PC-9 (cell line): Measurements from ENCODE around the gene TMEM92. TPM values are rescaled to one million over a fixed set of nuclear protein-coding genes. Genes with fewer than 3 reads are reported as not detected.

Experiments used
- BruUV-seq: library from RNA; stranded (reverse); fragments of 400-500 nt; replicated peaks from 2 replicates; lab custom pipeline; 2021; lab: Mats Ljungman, UMichigan
- CTCF ChIA-PET: fragments of 300-600 bp; sonication (Branson Sonifier 250); formaldehyde crosslinking; loops from one replicate; lab custom pipeline; 2022; ENCODE audit warnings: antibody characterized with exemption; lab: Charles Lee
- POLR2A ChIA-PET: fragments of 300-600 bp; sonication (Branson Sonifier 250); formaldehyde crosslinking; loops from one replicate; lab custom pipeline; 2022; ENCODE audit warnings: antibody characterized with exemption; ENCODE audit not compliant: unreplicated experiment; lab: Charles Lee
- DNase-seq, 2 experiments: peaks; one replicate each; pipeline versions ENCODE4 v3.0.0 to v3.0.0-alpha.2; 2015 to 2022; ENCODE audit warnings: mixed read lengths in 1 of 2
- H2AFZ ChIP-seq: fragments of 200-600 bp; sonication (generic); 2 replicates; pipeline ENCODE4 v1.8.1; 2017; ENCODE audit warnings: antibody characterized with exemption
- H3F3A ChIP-seq: fragments of 200-600 bp; sonication (generic); 2 replicates; pipeline ENCODE4 v1.8.1; 2017; ENCODE audit warnings: antibody characterized with exemption, mild to moderate bottlenecking, low read depth; ENCODE audit not compliant: insufficient read depth
- H3K27ac ChIP-seq: fragments of 200-600 bp; sonication (generic); 2 replicates; pipeline ENCODE4 v1.6.1; 2016; ENCODE audit warnings: mixed run types
- H3K27me3 ChIP-seq: fragments of 200-600 bp; sonication (generic); 2 replicates; pipeline ENCODE4 v1.6.1; 2016; ENCODE audit warnings: low read depth, mixed run types; ENCODE audit not compliant: insufficient read depth
- H3K36me3 ChIP-seq: fragments of 200-600 bp; sonication (generic); 2 replicates; pipeline ENCODE4 v1.6.1; 2016; ENCODE audit warnings: low read depth, mixed run types
- H3K4me1 ChIP-seq: fragments of 200-600 bp; sonication (generic); replicated peaks from 2 replicates; pipeline ENCODE4 v1.6.1; 2016; ENCODE audit warnings: mixed run types; ENCODE audit not compliant: insufficient read depth
- H3K4me2 ChIP-seq: fragments of 200-600 bp; sonication (generic); 2 replicates; pipeline ENCODE4 v1.6.1; 2017; ENCODE audit warnings: mixed run types
- H3K4me3 ChIP-seq: fragments of 200-600 bp; sonication (generic); 2 replicates; pipeline ENCODE4 v1.6.1; 2016; ENCODE audit warnings: mixed run types
- H3K79me2 ChIP-seq: fragments of 200-600 bp; sonication (generic); 2 replicates; pipeline ENCODE4 v1.6.1; 2017; ENCODE audit warnings: low read depth, mixed run types
- H3K9me2 ChIP-seq: fragments of 200-600 bp; sonication (generic); 2 replicates; pipeline ENCODE4 v1.8.1; 2017; ENCODE audit warnings: mild to moderate bottlenecking; ENCODE audit not compliant: insufficient read depth
- H3K9me3 ChIP-seq: fragments of 200-600 bp; sonication (generic); 2 replicates; pipeline ENCODE4 v1.8.1; 2016; ENCODE audit warnings: low read depth; ENCODE audit not compliant: insufficient read depth
- H4K20me1 ChIP-seq: fragments of 200-600 bp; sonication (generic); 2 replicates; pipeline ENCODE4 v1.8.1; 2017; ENCODE audit not compliant: insufficient read depth
- CTCF ChIP-seq: fragments of 200-600 bp; sonication (generic); conservative IDR thresholded peaks from 2 replicates; pipeline ENCODE4 v1.6.1; 2017; ENCODE audit warnings: mixed run types, antibody characterized with exemption, mild to moderate bottlenecking, moderate library complexity
- EZH2 ChIP-seq: fragments of 200-600 bp; sonication (generic); IDR thresholded peaks from 2 replicates; pipeline ENCODE4 v1.8.0; 2017; ENCODE audit warnings: antibody characterized with exemption, low read depth
- intact Hi-C: fragments of 100-400 bp; cut with micrococcal nuclease; formaldehyde crosslinking; loops from one replicate; pipeline ENCODE4 v1.10.0; 2022; ENCODE audit not compliant: unreplicated experiment
- total RNA-seq: library from RNA; stranded (reverse); gene quantifications from 2 replicates; pipeline ENCODE4 v1.2.3, GENCODE V29; 2021

Gene TMEM92
- total RNA-seq, 1 experiment from 2014 or later, result 16.6 TPM

- intact Hi-C loops, result no loop called here
- no TSS peak for BruUV-seq
- H4K20me1 ChIP-seq, result no peaks in the 10 kb centered on the region
- peak in 1 of 2 experiments; percentile 21 for DNase-seq
- no peaks in the 10 kb centered on the region for H3K36me3 ChIP-seq
- no peak for TF ChIP-seq CTCF
- no peak for TF ChIP-seq EZH2
- H3K4me1 ChIP-seq, result peaks cover 10% of the 10 kb centered on the region; the same call in 1 of the 2 replicates
- H3F3A ChIP-seq, result no peaks in the 10 kb centered on the region
- H3K27me3 ChIP-seq, result peaks cover 7% of the 10 kb centered on the region
- CTCF ChIA-PET, result interaction anchor here (0.5 kb wide), 1 partner anchor 32 kb away, joined by 5 read pairs; no protein-coding TSS in a partner anchor
- no peak overlapping the region for H3K27ac ChIP-seq
- no peaks in the 10 kb centered on the region for H3K79me2 ChIP-seq
- no peaks in the 10 kb centered on the region for H3K9me3 ChIP-seq
- POLR2A ChIA-PET, result no interaction called here
- no peak overlapping the region for H2AFZ ChIP-seq
- H3K4me3 ChIP-seq, result no peak overlapping the region
- H3K4me2 ChIP-seq, result no peak overlapping the region
- no peaks in the 10 kb centered on the region for H3K9me2 ChIP-seq
Observed at GRCh38 chr17:50265690-50266315, 8.5 kb upstream of the TMEM92 start.

- Histone ChIP-seq H3K4me3 (no peak overlapping the region), H3K4me1 (peaks cover 10% of the 10 kb centered on the region; the same call in 1 of the 2 replicates), H3K36me3 (no peaks in the 10 kb centered on the region), H3F3A (peaks cover 4% of the 10 kb centered on the region; the same call in 1 of the 2 replicates), H3K4me2 (no peak overlapping the region), H4K20me1 (no peaks in the 10 kb centered on the region), H3K9me3 (no peaks in the 10 kb centered on the region), H3K9me2 (no peaks in the 10 kb centered on the region), H3K79me2 (no peaks in the 10 kb centered on the region), H2AFZ (no peak overlapping the region), H3K27ac (no peak overlapping the region), H3K27me3 (peaks cover 7% of the 10 kb centered on the region)
- TF ChIP-seq CTCF, result no peak
- no peak for TF ChIP-seq EZH2
- ChIA-PET CTCF (interaction anchor here (0.6 to 0.7 kb wide), 2 partner anchors 48 to 55 kb away, joined by 3 to 10 read pairs; no protein-coding TSS in a partner anchor), POLR2A (no interaction called here)
- DNase-seq, result peak; percentile 33 to 38
- intact Hi-C loops, result no loop called here
- BruUV-seq, result no TSS peak
Observed at GRCh38 chr17:50266384-50267073, 7.7 kb upstream of the TMEM92 start.

- TF ChIP-seq CTCF (no peak), EZH2 (no peak)
- intact Hi-C loops, result no loop called here
- Histone ChIP-seq H3K79me2 (no peaks in the 10 kb centered on the region), H3K27me3 (no peaks in the 10 kb centered on the region; the same call in none of the 2 replicates), H3K36me3 (no peaks in the 10 kb centered on the region), H3F3A (peaks cover 5% of the 10 kb centered on the region; the same call in 1 of the 2 replicates), H3K4me2 (no peak overlapping the region), H3K4me1 (peaks cover 6% of the 10 kb centered on the region; the same call in 1 of the 2 replicates), H4K20me1 (no peaks in the 10 kb centered on the region), H3K9me2 (no peaks in the 10 kb centered on the region), H2AFZ (no peak overlapping the region), H3K27ac (no peak overlapping the region), H3K9me3 (no peaks in the 10 kb centered on the region), H3K4me3 (no peak overlapping the region)
- DNase-seq, result peak in 1 of 2 experiments; percentile 11
- POLR2A ChIA-PET, result no interaction called here
- no TSS peak for BruUV-seq
- CTCF ChIA-PET, result interaction anchor here (0.5 to 0.7 kb wide), 5 partner anchors 20 to 392 kb away, joined by 3 to 10 read pairs (median 3); no protein-coding TSS in a partner anchor
Observed at GRCh38 chr17:50267074-50267841, 7.0 kb upstream of the TMEM92 start.
